ENCODE measurements around the gene NCDN. TPM values are rescaled to one million over a fixed set of nuclear protein-coding genes. Genes with fewer than 3 reads are reported as not detected.
"Not testable (repeated sequence)": the region's sequence is repeated elsewhere in the genome, so short reads cannot be mapped to it uniquely, and the experiment has no call there.

NCDN gene
- total RNA-seq, 1 experiment from 2014 or later: 11.9 TPM

GRCh38 chr1:35568975-35569395 is 11.4 kb downstream of the NCDN start:
- peak; percentile 65 for DNase-seq (ENCODE audit: low read depth)

- peak; percentile 10 for DNase-seq (ENCODE audit: low read depth)
Measured at GRCh38 chr1:35569936-35570335, 12.3 kb downstream of the NCDN start.

GRCh38 chr1:35570589-35571137 is 13.1 kb downstream of the NCDN start:
- DNase-seq (ENCODE audit: low read depth): no peak

- DNase-seq (ENCODE audit: low read depth): no peak
Measured at GRCh38 chr1:35571263-35571662, 13.7 kb downstream of the NCDN start.

- DNase-seq (ENCODE audit: low read depth): no peak
Measured at GRCh38 chr1:35572296-35572695, 14.7 kb downstream of the NCDN start.

GRCh38 chr1:35573198-35574124 is 15.9 kb downstream of the NCDN start, which contains the start of gene TFAP2E:
TFAP2E (plus strand) TSS chr1:35573314; CDS start chr1:35573578, 264 bp downstream.
- DNase-seq (ENCODE audit: low read depth): peak; percentile 62

- DNase-seq (ENCODE audit: low read depth): no peak
Measured at GRCh38 chr1:35574125-35574654, 16.6 kb downstream of the NCDN start.

GRCh38 chr1:35574655-35575415 is 17.2 kb downstream of the NCDN start:
- no peak for DNase-seq (ENCODE audit: low read depth)

GRCh38 chr1:35575416-35575958 is 17.9 kb downstream of the NCDN start:
- DNase-seq (ENCODE audit: low read depth): no peak

- DNase-seq (ENCODE audit: low read depth): no peak
Measured at GRCh38 chr1:35576061-35576765, 18.6 kb downstream of the NCDN start.

GRCh38 chr1:35576766-35577070 is 19.1 kb downstream of the NCDN start:
- not testable (repeated sequence) for DNase-seq (ENCODE audit: low read depth)

- DNase-seq (ENCODE audit: low read depth): no peak
Measured at GRCh38 chr1:35577071-35577998, 19.7 kb downstream of the NCDN start.

- no peak for DNase-seq (ENCODE audit: low read depth)
Measured at GRCh38 chr1:35580949-35581388, 23.4 kb downstream of the NCDN start.

- not testable (repeated sequence) for DNase-seq (ENCODE audit: low read depth)
Measured at GRCh38 chr1:35581621-35582020, 24.0 kb downstream of the NCDN start.

GRCh38 chr1:35585281-35585680 is 27.7 kb downstream of the NCDN start:
- no peak for DNase-seq (ENCODE audit: low read depth)

- not testable (repeated sequence) for DNase-seq (ENCODE audit: low read depth)
Measured at GRCh38 chr1:35585805-35586204, 28.2 kb downstream of the NCDN start.

- DNase-seq (ENCODE audit: low read depth): no peak
Measured at GRCh38 chr1:35586808-35587207, 29.2 kb downstream of the NCDN start.

GRCh38 chr1:35587736-35588135 is 30.1 kb downstream of the NCDN start:
- no peak for DNase-seq (ENCODE audit: low read depth)

GRCh38 chr1:35588197-35588910 is 30.8 kb downstream of the NCDN start:
- DNase-seq (ENCODE audit: low read depth): no peak
